NCI-H2081 (cell line): Measurements from ENCODE around the gene NAA38.
A peak's percentile ranks its signal among the peaks of the same experiment; 100 is the strongest.
"Not testable (repeated sequence)": the region's sequence is repeated elsewhere in the genome, so short reads cannot be mapped to it uniquely, and the experiment has no call there.

Experiments
- DNase-seq, 2 experiments: peaks; one replicate each; lab custom pipeline; 2025; lab: John Stamatoyannopoulos, UW

NAA38 gene

DNA sequence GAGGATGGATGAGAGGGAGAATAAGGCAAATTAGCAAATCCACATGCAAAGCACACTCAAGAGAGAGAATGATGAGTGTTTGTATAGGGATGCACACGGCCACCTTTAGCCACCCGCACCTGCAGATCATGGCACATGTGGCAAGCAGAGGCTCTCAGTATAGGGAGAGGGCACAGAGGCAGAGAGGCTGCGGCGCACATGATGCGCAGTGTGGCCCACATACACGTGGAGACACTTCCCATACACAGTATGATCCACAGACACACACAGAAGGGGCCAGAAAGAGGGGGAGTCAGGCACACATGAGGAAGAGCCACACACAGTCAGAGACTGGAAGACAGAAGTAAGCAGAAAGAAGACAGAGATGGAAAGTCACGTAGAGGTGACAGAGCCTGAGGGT, 24.7 kb upstream of the NAA38 start:
- peak in 1 of 2 experiments; percentile 64 for DNase-seq

DNA sequence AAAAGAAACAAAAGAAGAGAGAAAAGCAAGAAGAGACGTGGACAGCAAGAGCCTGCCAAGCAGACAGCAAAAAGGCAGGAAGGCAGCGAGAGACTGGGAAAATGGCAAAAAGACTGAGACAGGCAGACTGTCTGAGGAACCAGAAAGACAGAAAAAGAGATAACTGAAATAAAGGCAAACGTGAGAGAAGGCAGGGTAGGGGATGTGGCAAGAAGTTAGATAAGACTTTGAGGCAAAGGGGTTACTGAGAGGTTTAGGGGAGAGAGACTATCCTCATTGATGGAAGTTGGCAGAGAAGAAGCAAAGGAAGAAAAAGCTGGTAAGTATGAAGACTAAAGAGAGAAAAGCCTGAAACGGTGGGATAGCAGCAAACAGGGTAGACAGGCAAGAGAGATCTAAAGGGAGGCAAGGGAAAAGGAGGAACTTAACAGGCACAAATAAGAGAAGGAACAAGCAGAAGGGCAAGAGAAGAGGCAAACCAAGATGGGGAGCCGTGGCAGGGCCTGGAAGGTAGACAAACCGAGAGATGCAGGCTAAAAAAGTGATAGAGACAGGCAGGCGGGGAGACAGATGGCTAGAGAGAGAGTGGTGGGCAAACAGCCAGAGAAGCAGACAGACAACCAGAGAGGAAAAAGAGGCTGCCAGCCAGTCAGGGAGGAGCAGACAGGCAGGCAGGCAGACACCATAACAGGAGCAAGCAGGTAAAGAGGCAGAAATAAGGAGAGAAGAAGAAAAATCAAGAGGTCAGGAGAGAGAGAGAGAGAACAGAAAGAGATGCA, 24.1 kb upstream of the NAA38 start:
- peak; percentile 49 to 69 for DNase-seq

DNA sequence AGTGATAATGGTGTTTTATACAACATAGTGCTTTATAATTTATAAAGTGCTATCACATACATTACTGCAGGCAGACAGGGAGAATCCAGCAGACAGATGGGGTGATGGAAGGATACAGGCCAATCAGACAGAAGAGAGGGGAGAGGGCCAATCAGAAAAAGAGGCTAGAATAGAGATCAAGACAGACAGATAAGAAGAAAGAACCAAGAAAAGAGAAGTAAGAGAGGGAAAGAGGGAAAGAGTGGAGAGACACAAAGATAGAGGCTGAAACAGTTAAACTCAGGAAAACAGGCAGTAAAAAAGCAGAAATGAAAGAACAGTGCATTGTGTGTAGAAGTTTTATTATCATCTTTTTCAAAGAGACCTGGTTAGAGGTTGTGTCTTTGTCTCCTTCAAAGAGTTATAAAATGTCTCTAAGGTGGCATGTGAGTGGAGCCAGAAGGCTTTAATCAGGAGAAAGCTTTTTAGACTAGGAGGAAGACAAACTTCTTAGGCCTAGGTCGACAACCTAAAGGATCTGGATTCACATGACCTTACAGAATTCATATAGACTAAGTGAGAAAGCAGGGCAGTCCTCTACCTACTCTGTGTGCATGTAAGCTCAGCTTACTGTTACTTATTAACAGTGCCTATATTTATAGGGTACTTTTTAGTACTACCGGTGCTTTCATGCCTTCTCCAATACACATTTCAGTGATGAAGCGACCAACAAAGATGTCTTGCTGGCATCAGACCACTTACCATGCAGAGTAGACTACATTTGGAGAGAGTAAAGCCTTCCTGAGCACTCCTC, 22.9 kb upstream of the NAA38 start:
- no peak for DNase-seq

DNA sequence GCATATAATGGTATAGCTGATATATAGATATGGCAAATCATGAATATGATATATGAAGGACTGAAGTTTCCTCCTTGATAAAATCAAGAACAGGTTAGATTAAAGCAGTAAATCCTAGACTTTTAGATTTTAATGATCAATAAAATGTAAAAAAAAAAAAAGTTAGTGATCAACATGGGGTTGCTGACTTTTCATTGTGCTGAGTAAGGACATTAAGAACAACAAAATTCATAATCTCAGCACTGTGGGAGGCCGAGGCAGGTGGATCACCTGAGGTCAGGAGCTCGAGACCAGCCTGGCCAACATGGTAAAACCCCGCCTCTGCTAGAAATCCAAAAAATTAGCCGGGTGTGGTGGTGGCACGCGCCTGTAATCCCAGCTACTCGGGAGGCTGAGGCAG, 20.9 kb upstream of the NAA38 start:
- no peak for DNase-seq

DNA sequence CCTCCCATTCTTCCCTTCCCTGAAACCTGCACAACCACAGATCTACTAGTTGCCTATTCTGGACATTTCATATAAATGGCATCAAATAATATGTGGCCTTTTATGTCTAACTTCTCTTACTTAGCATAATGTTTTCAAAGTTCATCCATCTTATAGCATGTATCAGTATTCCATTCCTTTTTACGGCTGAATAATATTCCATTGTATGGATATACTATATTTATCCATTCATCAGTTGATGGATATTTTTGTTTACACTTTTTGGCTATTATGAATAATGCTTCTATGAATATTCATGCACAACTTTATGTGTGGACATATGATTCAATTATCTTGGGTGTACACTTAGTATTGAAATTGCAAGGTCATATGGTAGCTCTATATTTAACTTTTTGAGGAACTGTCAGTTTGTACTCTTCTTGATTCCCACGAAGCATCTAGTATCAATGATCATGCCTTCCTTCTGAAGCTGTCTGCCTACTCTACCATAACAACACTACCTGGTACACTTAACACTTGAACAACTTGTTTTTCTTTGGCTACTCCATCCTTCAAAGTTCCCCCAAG, 18.5 kb upstream of the NAA38 start:
- DNase-seq = no peak

DNA sequence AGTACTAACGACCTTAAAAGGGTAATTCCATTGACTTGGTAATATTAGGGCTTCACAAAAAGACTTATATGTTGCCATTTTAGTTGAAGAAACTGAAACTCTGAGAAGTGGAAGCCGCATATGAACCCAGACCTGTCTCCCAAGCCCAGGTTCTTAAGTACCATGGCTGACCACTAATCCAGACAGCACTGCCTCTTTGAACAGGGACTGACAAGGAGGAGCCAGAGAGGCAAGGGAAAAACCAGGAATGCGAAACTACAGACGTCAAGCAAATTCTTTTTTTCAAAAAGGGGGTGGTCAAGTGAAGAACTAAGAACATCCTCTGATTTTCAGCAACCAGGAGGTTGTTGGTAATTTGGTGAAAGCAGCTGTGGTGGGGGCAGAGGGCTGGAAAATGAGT, 15.7 kb upstream of the NAA38 start:
- no peak for DNase-seq

DNA sequence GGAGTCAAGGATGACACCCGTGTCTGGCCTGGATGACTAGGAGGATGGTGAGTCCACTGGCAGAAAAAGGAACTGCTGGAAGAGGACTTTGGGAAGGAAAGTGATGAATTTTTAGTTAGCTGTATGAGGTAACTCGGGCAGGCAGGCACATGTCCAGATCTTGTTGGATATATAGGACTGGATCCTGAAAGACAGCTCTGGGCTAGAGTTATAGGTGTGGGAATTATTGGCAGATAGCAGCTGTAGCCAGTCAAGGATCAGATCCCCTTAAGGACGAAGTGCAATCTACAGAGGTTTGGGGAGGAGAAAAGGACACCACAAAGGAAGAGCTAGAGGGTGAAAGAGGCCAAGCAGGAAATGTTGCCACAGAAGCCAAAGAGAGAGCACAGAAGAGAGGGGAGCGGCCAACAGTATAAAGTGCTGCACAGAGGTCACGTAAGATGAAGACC, 10.5 kb upstream of the NAA38 start:
- no peak for DNase-seq

DNA sequence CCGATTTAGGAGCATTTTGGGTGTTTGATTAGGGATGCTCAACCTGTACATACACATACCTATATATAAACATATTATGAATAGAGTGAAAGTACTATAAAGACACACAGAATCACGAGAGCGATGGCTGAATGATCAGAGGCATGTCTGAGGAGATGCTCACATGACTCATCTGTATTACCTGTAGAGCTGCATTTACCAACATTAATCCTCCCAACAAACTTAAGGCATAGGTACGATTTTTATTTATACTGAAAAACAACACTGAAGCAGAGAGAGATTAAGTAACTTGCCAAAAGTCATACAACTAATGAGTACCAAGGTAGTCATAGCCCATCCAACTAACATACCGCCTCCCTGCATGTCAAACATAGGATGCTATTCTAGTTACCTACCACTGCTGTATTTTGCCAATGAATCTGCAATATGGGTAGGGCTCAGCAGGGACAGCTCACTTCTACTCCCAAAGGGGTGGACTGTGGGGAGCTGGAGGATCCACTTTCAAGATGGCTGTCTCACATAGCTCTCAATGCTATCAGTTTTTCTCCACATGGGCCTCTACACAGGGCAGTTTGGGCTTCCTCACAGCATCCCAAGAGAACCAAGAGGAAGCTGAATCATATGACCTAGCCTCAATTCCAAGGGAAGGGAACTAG, 7.8 kb upstream of the NAA38 start:
- DNase-seq = no peak

DNA sequence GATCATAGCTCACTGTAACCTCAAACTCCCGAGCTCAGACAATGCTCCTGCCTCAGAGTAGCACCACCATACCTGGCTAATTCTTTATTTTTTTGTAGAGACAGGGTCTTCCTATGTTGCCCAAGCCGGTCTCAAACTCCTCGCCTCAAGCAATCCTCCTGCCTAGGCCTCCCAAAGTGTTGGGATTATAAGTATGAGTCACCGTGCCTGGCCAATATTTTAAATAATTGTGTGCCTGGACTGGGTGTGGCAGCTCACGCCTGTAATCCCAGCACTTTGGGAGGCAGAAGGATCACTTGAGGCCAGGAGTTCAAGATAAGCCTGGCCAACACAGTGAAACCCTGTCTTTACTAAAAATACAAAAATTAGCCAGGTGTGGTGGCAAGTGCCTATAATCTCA, 7.0 kb upstream of the NAA38 start:
- not testable (repeated sequence) for DNase-seq

DNA sequence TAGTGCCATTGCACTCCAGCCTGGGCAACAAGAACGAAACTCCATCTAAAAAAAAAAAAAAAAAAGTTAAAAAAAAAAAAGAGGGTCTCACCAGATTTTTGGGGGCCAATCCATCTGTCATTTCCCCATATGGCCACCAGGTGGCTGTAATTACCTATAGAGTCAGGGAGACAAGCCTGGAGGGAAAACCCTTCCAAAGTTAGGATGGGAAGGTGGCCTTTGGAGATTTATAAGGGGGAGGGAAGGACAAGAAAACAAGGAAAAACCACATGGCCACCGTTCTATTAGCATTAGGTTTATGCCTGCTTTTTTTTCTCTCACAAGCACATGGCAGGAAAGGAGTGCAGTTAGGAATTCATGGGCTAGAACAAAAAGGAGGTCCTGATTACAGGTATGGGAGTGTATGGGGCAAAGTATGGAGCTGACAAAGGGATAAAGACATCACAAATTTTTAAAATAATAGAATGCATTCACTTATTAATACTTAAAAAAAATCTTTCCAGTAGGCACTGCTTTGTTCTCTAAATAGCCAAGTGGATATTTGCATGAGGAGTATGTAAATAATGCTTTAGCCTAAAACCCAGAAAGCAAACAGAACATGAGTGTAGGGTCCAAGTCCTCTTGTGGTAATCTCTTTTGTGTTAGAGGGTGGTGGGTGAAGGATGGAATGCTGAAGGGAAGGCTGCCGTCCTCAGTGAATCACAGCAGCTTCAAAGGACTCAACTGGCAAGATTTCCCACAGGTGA, 5.5 kb upstream of the NAA38 start:
- peak in 1 of 2 experiments; percentile 61 for DNase-seq

DNA sequence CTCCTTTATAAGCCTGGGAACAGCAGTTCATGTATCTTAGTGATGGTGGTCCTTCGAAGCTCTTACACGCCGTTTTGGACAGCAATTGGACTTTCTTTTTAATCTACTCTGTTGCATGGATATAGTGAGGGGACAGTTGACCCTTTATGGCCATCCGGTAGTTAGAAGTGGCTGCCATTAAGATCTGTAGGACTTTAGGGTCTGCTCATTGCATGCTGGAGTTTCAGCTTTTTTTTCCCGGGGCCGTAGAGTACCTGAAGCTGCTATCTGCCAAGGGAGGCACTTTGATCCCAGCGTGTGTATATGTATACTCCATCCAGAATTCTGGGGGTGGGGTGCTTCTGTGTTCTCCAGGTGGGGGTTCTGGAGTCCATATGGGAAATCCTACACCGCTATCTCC, 1.7 kb upstream of the NAA38 start:
- DNase-seq = no peak

DNA sequence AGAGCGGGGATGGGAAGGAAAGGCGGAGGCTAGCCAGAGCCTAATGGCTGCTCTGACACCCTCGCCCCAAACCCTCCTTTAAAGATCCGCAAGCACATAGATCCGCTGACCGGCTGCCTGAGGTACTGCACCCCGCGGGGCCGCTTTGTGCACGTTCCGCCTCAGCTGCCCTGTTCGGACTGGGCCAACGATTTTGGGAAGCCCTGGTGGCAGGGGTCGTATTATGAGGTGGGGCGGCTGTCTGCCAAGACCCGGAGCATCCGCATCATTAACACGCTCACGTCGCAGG, 1.1 kb upstream of the NAA38 start:
- peak in 1 of 2 experiments; percentile 38 for DNase-seq

DNA sequence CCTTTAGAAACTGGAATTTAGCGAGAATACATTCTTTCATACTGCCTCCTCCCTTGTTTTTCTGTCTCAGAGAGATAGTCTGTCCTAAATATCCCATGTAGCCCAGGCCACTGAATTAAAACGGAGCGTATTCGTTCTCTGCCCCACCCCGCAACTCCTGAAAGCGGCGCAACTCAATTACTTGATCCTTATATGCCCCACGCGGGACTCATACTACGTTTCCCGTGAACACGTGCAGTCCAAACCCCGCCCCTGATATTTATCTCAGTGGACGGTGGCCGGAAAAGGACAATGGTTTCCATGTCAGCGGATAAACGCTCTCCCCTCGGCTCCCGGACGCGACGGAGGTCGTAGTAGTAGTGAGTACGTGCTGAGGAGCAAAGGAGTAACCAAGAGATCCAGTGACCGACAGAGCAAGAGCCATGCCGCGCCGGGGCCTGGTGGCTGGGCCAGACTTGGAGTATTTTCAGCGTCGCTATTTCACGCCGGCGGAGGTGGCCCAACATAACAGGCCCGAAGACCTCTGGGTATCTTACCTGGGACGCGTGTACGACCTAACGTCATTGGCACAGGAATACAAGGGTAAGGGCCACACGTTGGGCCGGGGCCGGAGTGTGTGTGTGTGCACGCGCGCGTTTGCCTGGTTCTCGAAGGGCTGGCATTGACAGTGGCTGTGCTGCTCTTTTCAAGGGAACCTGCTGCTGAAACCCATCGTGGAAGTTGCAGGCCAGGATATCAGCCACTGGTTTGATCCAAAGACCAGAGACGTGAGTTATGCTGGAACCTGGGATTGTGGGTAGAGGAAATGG, 558 bp upstream of the NAA38 start, which contains the start of gene CYB5D1:
CYB5D1 (plus strand) TSS at position 291 of the 809 bp plus-strand sequence; CDS start at position 423, 132 bp downstream.
- peak; percentile 79 to 89 for DNase-seq

DNA sequence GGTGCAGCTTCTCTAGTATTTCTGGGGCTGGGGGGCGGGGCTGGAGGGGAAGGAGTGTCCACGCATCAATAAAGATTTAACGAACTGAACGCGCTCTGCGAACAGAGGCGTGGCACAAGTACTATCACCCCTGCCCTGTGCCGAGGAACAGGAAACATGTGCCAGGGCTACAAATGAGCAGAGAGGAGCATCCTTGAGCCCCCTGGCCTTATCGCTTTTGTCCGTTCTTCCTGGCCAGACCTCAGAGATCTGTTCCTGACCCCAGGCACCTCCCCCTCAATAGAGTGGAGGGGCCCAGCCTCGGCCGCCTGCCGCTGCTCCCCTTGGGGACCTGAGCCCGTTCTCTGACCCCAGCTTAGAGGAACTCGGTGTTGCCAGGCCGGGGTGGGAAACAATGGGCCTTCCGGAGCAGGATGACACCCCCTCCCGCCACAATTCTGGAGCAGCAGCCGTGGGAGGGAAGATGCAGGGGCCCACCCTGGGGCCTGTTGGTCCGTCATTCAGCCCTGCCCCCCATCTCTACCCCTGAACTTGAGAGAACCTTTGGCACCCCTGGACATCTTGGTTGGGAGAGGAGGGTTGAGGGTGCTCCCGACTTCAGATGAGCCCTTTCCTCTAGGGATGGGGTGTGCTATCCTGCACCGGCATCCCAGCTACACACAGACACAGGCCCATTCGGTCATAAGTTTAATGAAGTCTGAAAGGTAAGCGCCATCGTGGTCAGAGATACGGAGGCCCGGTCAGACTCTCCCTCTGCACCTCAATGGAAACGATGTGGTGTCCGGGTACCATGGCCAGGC, 1.1 kb downstream of the NAA38 start:
- DNase-seq = peak in 1 of 2 experiments; percentile 9

DNA sequence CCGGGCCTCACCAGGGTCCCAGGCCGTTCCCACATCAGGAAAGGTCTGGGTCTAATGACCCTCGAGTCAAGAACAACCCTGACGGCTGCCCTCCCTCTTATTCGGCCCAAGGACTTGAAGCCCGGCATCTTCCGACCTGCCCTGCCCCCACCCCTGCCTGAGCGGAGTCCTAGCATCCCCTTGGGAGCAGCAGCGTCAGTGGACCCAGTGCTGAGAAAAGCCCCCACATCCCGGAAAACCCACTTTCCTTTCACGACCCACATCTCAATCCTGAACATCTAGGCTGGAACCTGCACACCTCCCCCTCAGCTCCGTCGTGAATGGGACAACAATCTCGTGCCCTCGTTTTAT, 1.7 kb downstream of the NAA38 start:
- no peak for DNase-seq

DNA sequence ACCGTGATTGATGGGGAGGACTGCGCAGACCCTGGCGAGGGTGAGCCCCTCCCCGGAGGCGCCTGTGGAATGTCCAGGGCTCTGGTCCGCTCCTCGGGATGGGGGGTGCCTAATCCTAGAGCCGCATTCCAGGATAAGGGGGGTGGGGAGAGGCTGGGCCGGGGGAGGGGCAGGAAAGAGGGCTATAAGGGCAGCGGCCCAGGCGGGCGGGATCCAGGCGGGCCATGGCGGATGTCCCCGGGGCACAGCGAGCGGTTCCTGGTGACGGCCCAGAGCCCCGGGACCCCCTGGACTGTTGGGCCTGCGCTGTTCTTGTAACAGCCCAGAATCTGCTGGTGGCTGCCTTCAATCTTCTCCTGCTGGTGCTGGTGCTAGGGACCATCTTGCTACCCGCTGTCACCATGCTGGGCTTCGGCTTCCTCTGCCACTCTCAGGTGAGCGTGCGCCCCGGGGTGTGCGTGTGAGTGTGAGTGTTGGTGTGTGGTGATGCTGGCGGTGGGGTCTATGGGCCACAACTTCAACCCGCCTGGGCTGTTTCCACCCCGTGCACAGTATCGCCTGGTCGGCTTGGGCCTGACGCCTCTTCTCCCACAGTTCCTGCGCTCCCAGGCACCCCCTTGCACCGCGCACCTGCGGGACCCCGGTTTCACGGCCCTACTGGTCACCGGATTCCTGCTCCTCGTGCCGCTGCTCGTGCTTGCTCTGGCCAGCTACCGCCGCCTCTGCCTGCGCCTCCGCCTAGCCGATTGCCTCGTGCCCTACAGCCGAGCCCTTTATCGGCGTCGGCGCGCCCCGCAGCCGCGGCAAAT, 2.3 kb downstream of the NAA38 start, which contains the start of gene TMEM88:
TMEM88 (plus strand) TSS at position 216 of the 809 bp plus-strand sequence; CDS start at position 225, 9 bp downstream.
- DNase-seq = no peak

DNA sequence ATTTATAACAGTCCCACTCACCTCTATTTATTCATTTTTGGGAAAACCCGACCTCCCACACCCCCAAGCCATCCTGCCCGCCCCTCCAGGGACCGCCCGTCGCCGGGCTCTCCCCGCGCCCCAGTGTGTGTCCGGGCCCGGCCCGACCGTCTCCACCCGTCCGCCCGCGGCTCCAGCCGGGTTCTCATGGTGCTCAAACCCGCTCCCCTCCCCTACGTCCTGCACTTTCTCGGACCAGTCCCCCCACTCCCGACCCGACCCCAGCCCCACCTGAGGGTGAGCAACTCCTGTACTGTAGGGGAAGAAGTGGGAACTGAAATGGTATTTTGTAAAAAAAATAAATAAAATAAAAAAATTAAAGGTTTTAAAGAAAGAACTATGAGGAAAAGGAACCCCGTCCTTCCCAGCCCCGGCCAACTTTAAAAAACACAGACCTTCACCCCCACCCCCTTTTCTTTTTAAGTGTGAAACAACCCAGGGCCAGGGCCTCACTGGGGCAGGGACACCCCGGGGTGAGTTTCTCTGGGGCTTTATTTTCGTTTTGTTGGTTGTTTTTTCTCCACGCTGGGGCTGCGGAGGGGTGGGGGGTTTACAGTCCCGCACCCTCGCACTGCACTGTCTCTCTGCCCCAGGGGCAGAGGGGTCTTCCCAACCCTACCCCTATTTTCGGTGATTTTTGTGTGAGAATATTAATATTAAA, 3.1 kb downstream of the NAA38 start:
- DNase-seq = no peak

DNA sequence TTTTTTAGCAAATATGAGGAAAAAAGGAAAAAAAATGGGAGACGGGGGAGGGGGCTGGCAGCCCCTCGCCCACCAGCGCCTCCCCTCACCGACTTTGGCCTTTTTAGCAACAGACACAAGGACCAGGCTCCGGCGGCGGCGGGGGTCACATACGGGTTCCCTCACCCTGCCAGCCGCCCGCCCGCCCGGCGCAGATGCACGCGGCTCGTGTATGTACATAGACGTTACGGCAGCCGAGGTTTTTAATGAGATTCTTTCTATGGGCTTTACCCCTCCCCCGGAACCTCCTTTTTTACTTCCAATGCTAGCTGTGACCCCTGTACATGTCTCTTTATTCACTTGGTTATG, 3.7 kb downstream of the NAA38 start:
- no peak for DNase-seq
